OCI-LY7 (cell line): ENCODE results near the gene NEB. TPM values are rescaled to one million over a fixed set of nuclear protein-coding genes. Genes with fewer than 3 reads are reported as not detected.

Experiments
- BruUV-seq: library from RNA; stranded (reverse); fragments of 400-500 nt; replicated peaks from 2 replicates; lab custom pipeline; 2021; lab: Mats Ljungman, UMichigan
- CTCF ChIA-PET: fragments of 300-600 bp; sonication (Branson Sonifier 250); formaldehyde crosslinking; loops from one replicate; lab custom pipeline; 2022; ENCODE audit warnings: antibody characterized with exemption; ENCODE audit not compliant: unreplicated experiment; lab: Charles Lee
- POLR2A ChIA-PET: fragments of 300-600 bp; sonication (Branson Sonifier 250); formaldehyde crosslinking; loops from one replicate; lab custom pipeline; 2022; ENCODE audit warnings: antibody characterized with exemption; lab: Charles Lee
- DNase-seq: peaks from one replicate; pipeline ENCODE4 v3.0.0-alpha.2; 2015; ENCODE audit warnings: low spot score
- H2AFZ ChIP-seq: fragments of 200-600 bp; sonication (generic), shearing (Covaris generic); 2 replicates; pipeline ENCODE4 v1.6.1; 2014; ENCODE audit warnings: mild to moderate bottlenecking, antibody characterized with exemption, low read length, moderate library complexity
- H3K27ac ChIP-seq: fragments of 200-600 bp; sonication (generic); 2 replicates; pipeline ENCODE4 v1.5.1; 2014; ENCODE audit warnings: mixed run types, low read depth, mild to moderate bottlenecking, moderate library complexity, low read length, inconsistent platforms; ENCODE audit not compliant: poor library complexity, severe bottlenecking
- H3K36me3 ChIP-seq: fragments of 200-600 bp; sonication (generic); 2 replicates; pipeline ENCODE4 v1.6.1; 2014; ENCODE audit warnings: mild to moderate bottlenecking, antibody characterized with exemption, low read length, moderate library complexity, mixed read lengths; ENCODE audit not compliant: insufficient read depth
- H3K4me1 ChIP-seq: fragments of 200-600 bp; sonication (generic); 2 replicates; pipeline ENCODE4 v1.5.1; 2014; ENCODE audit warnings: mild to moderate bottlenecking, low read length; ENCODE audit not compliant: insufficient read depth, poor library complexity, severe bottlenecking
- H3K4me2 ChIP-seq: fragments of 200-600 bp; sonication (generic); 2 replicates; pipeline ENCODE4 v1.6.1; 2014; ENCODE audit warnings: mild to moderate bottlenecking, low read length
- H3K4me3 ChIP-seq: fragments of 200-600 bp; sonication (generic); 2 replicates; pipeline ENCODE4 v1.5.1; 2014; ENCODE audit warnings: mild to moderate bottlenecking, low read depth, low read length; ENCODE audit not compliant: poor library complexity, severe bottlenecking
- H3K79me2 ChIP-seq: fragments of 200-600 bp; sonication (generic); 2 replicates; pipeline ENCODE4 v1.6.1; 2016; ENCODE audit warnings: low read depth, mild to moderate bottlenecking, low read length, moderate library complexity, mixed read lengths; ENCODE audit not compliant: insufficient read depth
- H3K9me2 ChIP-seq: fragments of 200-600 bp; sonication (generic); 2 replicates; pipeline ENCODE4 v1.6.1; 2016; ENCODE audit warnings: mild to moderate bottlenecking, low read length, mixed read lengths; ENCODE audit not compliant: insufficient read depth
- H3K9me3 ChIP-seq: fragments of 200-600 bp; sonication (generic); 2 replicates; pipeline ENCODE4 v1.6.1; 2014; ENCODE audit warnings: mild to moderate bottlenecking, mixed run types, low read length, mixed read lengths
- H4K20me1 ChIP-seq: fragments of 200-600 bp; sonication (generic); 2 replicates; pipeline ENCODE4 v1.6.1; 2014; ENCODE audit warnings: mild to moderate bottlenecking, antibody characterized with exemption, low read length, moderate library complexity, mixed read lengths; ENCODE audit not compliant: insufficient read depth
- CTCF ChIP-seq: fragments of 200-600 bp; sonication (generic); conservative IDR thresholded peaks from 2 replicates; pipeline ENCODE4 v1.5.1; 2014; ENCODE audit warnings: mild to moderate bottlenecking, antibody characterized with exemption, low read length, moderate library complexity, mixed read lengths
- EZH2phosphoT487 ChIP-seq: fragments of 200-600 bp; sonication (generic); IDR thresholded peaks from 2 replicates; pipeline ENCODE4 v1.6.1; 2018; ENCODE audit warnings: low read depth, borderline replicate concordance, mild to moderate bottlenecking, mixed run types, antibody characterized with exemption, low read length, moderate library complexity, mixed read lengths
- intact Hi-C: fragments of 100-400 bp; cut with micrococcal nuclease; formaldehyde crosslinking; loops from one replicate; pipeline ENCODE4 v1.10.0; 2022; ENCODE audit not compliant: unreplicated experiment
- total RNA-seq, 2 experiments: library from RNA; depleted of rRNA in 1 of 2; stranded (reverse); fragments of >200 nt in 1 of 2; shearing (Covaris generic) in 1 of 2; gene quantifications; 2 replicates each; pipeline ENCODE4 v1.2.3, GENCODE V29; 2014 to 2022

The NEB gene
- total RNA-seq, 2 experiments from 2014 or later: 0.04 to 0.38 TPM

DNA sequence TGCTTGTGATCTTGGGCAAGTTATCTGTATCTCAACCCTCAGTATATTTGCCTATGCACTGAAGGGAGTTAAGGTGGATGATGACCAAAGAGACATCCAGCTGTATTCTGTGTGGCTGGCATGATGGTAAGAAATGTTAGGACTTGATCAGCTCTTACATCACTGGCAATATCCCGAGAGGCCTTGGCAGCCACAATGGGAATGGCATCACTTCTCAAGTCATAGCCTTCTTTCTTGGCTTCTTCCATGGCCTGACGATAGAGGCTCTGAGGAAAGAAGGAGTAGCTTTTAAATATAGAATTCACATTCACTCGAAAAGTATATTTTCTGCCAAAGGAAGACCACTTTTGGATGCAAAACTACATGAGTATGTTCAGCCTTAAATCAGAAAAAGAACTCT lies 113.5 kb downstream of the NEB start:
- BruUV-seq: no TSS peak
- H3K9me2 ChIP-seq: no peaks in the 10 kb centered on the region
- CTCF ChIA-PET: no interaction called here
- H3K4me1 ChIP-seq: no peaks in the 10 kb centered on the region
- H3K79me2 ChIP-seq: no peaks in the 10 kb centered on the region
- no peak overlapping the region for H3K27ac ChIP-seq
- TF ChIP-seq CTCF (no peak), EZH2phosphoT487 (no peak)
- no peak overlapping the region for H2AFZ ChIP-seq
- no peaks in the 10 kb centered on the region for H3K36me3 ChIP-seq
- no peaks in the 10 kb centered on the region for H3K9me3 ChIP-seq
- no peak overlapping the region for H3K4me2 ChIP-seq
- no peak overlapping the region for H3K4me3 ChIP-seq
- POLR2A ChIA-PET: no interaction called here
- intact Hi-C loops: no loop called here
- H4K20me1 ChIP-seq: no peaks in the 10 kb centered on the region
- DNase-seq: no peak

DNA sequence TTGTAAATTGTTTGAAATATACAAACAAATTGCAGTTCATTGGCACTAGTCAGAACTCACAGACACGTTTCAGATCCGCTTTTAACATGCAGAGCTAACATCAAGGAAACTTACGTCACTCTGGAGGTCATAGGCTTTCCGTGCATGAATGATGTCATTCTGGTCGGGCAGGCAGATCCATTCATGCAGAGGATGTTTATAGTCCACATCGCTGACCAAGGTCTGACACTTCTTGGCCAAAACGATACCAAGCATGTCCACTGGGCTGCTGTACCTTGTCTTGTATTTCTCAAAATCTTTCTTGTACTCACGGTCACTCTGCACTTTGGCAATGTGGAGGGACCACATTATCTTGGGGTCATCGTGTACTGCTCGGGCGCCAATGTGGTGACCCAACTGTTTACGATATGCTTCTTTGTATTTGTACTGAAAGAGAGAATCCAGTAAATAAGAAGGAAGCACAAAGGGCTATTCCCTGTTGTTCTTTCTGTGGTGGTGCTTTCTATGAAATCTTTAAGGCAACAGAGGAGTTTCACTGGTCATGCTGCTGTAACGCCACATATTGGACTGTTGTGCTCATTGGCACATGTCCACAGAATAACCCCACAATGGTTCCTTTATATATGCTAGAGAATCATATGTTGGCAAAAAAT lies 114.8 kb downstream of the NEB start:
- Histone ChIP-seq H2AFZ (no peak overlapping the region), H3K9me2 (no peaks in the 10 kb centered on the region), H3K27ac (no peak overlapping the region), H3K4me1 (no peaks in the 10 kb centered on the region), H3K4me3 (no peak overlapping the region), H4K20me1 (no peaks in the 10 kb centered on the region), H3K4me2 (no peak overlapping the region), H3K79me2 (no peaks in the 10 kb centered on the region), H3K36me3 (no peaks in the 10 kb centered on the region), H3K9me3 (no peaks in the 10 kb centered on the region)
- no TSS peak for BruUV-seq
- ChIA-PET POLR2A (no interaction called here), CTCF (no interaction called here)
- peak; percentile 26 for DNase-seq
- intact Hi-C loops: no loop called here
- TF ChIP-seq EZH2phosphoT487 (no peak), CTCF (no peak)

DNA sequence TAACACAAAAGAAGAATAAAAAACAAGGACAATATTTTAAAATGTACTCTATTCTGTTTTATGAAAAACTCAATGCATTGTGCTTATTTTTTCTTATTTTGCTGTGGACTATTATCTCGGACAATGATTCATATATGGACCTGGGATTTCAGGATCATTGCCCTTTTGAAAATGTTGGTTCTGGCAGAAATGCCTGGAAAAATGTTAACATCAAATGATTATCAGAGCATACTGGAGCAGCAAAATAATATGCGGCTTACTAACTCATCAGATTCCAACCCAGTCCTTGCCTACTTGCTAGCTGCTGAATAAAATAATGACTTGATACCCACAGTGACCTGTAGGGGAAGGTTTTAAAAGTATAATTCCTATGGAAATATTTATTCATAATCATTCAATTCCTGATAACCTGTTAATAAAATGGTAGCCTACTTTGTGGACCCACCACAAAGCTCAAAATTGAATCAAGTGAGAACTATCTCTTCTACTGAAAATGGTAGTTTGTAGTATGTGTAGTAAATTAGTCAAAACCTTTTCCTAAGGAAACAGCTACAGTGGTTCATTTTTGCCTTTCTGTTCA lies 117.4 kb downstream of the NEB start:
- no peak overlapping the region for H2AFZ ChIP-seq
- no peaks in the 10 kb centered on the region for H3K36me3 ChIP-seq
- H3K4me1 ChIP-seq: no peaks in the 10 kb centered on the region
- intact Hi-C loops: no loop called here
- H3K27ac ChIP-seq: no peak overlapping the region
- no TSS peak for BruUV-seq
- TF ChIP-seq CTCF (0 out of 2 replicates have a peak, but pooled peaks have one; percentile 12), EZH2phosphoT487 (no peak)
- POLR2A ChIA-PET: no interaction called here
- DNase-seq: no peak
- H3K9me2 ChIP-seq: no peaks in the 10 kb centered on the region
- no peak overlapping the region for H3K4me3 ChIP-seq
- H4K20me1 ChIP-seq: no peaks in the 10 kb centered on the region
- CTCF ChIA-PET: no interaction called here
- no peaks in the 10 kb centered on the region for H3K9me3 ChIP-seq
- H3K4me2 ChIP-seq: no peak overlapping the region
- no peaks in the 10 kb centered on the region for H3K79me2 ChIP-seq
